OCI-LY1 (cell line): ENCODE data around the gene MYLK4.

Experiments used
- EZH2 ChIP-seq: fragments of 200-600 bp; sonication (generic), shearing (Covaris generic); IDR thresholded peaks from 2 replicates; pipeline ENCODE4 v1.8.0; 2017; ENCODE audit warnings: borderline replicate concordance, mixed run types, mild to moderate bottlenecking, antibody characterized with exemption, low read length, moderate library complexity, mixed read lengths
- TF ChIP-seq, protein P1 (sequence below): fragments of 200-600 bp; sonication (generic), shearing (Covaris generic); IDR thresholded peaks from 2 replicates; pipeline ENCODE4 v1.5.1; 2017; ENCODE audit warnings: mild to moderate bottlenecking, antibody characterized with exemption, low read length, moderate library complexity, mixed read lengths

DNA sequence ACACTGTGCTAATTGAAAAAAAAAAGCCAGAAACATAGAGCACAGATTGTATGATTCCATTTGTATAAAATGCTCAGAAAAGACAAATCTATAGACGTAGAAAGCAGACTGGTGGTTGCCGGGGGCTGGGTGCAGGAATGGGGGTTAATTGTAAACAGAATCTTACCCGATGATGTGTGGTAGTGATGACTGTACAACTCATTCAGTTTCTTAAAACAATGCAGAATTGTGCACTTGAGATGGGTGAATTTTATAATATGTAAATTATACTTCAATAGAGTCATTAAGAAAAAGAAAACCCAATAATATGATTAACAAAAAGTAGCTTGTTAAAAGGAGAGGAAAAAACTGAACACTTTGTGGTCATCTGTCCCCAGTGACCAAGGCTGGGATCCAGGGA lies 3.7 kb upstream of the MYLK4 start:
- TF ChIP-seq EZH2, result no peak
- TF ChIP-seq, protein P1, sequence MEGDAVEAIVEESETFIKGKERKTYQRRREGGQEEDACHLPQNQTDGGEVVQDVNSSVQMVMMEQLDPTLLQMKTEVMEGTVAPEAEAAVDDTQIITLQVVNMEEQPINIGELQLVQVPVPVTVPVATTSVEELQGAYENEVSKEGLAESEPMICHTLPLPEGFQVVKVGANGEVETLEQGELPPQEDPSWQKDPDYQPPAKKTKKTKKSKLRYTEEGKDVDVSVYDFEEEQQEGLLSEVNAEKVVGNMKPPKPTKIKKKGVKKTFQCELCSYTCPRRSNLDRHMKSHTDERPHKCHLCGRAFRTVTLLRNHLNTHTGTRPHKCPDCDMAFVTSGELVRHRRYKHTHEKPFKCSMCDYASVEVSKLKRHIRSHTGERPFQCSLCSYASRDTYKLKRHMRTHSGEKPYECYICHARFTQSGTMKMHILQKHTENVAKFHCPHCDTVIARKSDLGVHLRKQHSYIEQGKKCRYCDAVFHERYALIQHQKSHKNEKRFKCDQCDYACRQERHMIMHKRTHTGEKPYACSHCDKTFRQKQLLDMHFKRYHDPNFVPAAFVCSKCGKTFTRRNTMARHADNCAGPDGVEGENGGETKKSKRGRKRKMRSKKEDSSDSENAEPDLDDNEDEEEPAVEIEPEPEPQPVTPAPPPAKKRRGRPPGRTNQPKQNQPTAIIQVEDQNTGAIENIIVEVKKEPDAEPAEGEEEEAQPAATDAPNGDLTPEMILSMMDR, result no peak
